ENCODE measurements around the gene NENF.

Gene NENF

GRCh38 chr1:212431644-212432043 is 1.1 kb upstream of the NENF start:
- no peak for DNase-seq (ENCODE audit: low spot score)

GRCh38 chr1:212432272-212432660 is 454 bp upstream of the NENF start:
- no peak for DNase-seq (ENCODE audit: low spot score)

GRCh38 chr1:212433577-212434462 is 1.1 kb downstream of the NENF start:
- peak; percentile 10 for DNase-seq (ENCODE audit: low spot score)

GRCh38 chr1:212434992-212435391 is 2.3 kb downstream of the NENF start:
- DNase-seq (ENCODE audit: low spot score), result no peak

- no peak for DNase-seq (ENCODE audit: low spot score)
Measured at GRCh38 chr1:212437179-212437798, 4.6 kb downstream of the NENF start.

GRCh38 chr1:212438831-212439237 is 6.1 kb downstream of the NENF start:
- no peak for DNase-seq (ENCODE audit: low spot score)

- no peak for DNase-seq (ENCODE audit: low spot score)
Measured at GRCh38 chr1:212440419-212440818, 7.7 kb downstream of the NENF start.

GRCh38 chr1:212442408-212442807 is 9.7 kb downstream of the NENF start:
- no peak for DNase-seq (ENCODE audit: low spot score)

- DNase-seq (ENCODE audit: low spot score), result no peak
Measured at GRCh38 chr1:212446333-212446732, 13.6 kb downstream of the NENF start.

GRCh38 chr1:212447478-212447877 is 14.8 kb downstream of the NENF start:
- no peak for DNase-seq (ENCODE audit: low spot score)

GRCh38 chr1:212450331-212450881 is 17.7 kb downstream of the NENF start:
- DNase-seq (ENCODE audit: low spot score), result no peak

- DNase-seq (ENCODE audit: low spot score), result no peak
Measured at GRCh38 chr1:212451416-212452322, 18.9 kb downstream of the NENF start.

- DNase-seq (ENCODE audit: low spot score), result peak; percentile 45
Measured at GRCh38 chr1:212452323-212453155, 19.8 kb downstream of the NENF start.

- DNase-seq (ENCODE audit: low spot score), result no peak
Measured at GRCh38 chr1:212453156-212453857, 20.6 kb downstream of the NENF start.

GRCh38 chr1:212454741-212455140 is 22.0 kb downstream of the NENF start:
- no peak for DNase-seq (ENCODE audit: low spot score)

GRCh38 chr1:212455401-212455800 is 22.7 kb downstream of the NENF start:
- no peak for DNase-seq (ENCODE audit: low spot score)

- peak; percentile 88 for DNase-seq (ENCODE audit: low spot score)
Measured at GRCh38 chr1:212455803-212456528, 23.2 kb downstream of the NENF start.

- peak; percentile 29 for DNase-seq (ENCODE audit: low spot score)
Measured at GRCh38 chr1:212457740-212458338, 25.1 kb downstream of the NENF start.

- no peak for DNase-seq (ENCODE audit: low spot score)
Measured at GRCh38 chr1:212458817-212459216, 26.1 kb downstream of the NENF start.
